HS-5 (cell line): Measurements from ENCODE around the gene MAST4.
"Not testable (repeated sequence)": the region's sequence is repeated elsewhere in the genome, so short reads cannot be mapped to it uniquely, and the experiment has no call there.

Experiments
- DNase-seq: peaks from one replicate; pipeline ENCODE4 v3.0.0-alpha.2; 2012; ENCODE audit warnings: low read depth

Gene MAST4

DNA sequence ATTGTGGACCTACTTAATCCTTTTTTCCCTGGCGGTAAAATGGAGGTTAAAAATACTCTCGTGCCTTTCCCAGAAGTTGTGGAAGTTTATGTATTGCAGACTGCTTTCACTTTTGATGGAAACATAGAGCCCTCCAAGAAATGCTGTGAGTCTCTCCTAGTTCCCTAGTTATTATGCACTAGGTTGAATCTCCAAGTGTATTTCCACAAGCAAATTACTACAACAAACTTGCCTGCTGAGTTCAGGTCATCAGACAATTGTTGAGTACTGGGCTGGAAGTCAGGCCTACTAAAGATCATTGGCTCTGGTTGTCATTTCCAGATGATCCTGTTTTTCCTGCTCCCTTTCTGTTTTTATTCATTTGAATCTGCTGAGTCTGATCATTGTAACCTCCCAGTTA lies 496.3 kb downstream of the MAST4 start:
- DNase-seq = no peak

DNA sequence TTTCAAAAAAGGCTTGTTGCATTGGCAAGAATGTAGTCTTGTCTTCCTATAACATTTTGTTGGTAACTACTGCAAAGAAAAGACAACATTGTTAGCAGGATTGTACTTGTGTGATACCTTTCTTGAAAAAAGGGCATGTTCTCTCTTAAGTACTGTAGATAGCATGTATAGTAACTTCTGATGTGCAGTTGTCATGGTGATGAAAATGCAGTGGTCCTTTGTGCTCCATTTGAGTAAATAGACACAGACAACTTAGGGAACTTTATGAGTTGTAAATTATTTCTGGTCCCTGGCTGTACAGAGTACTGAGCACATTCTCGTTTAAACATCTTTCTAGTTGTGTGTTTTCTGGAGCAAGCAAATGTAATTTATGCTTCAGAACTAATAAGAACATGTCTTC lies 497.1 kb downstream of the MAST4 start:
- DNase-seq = no peak

DNA sequence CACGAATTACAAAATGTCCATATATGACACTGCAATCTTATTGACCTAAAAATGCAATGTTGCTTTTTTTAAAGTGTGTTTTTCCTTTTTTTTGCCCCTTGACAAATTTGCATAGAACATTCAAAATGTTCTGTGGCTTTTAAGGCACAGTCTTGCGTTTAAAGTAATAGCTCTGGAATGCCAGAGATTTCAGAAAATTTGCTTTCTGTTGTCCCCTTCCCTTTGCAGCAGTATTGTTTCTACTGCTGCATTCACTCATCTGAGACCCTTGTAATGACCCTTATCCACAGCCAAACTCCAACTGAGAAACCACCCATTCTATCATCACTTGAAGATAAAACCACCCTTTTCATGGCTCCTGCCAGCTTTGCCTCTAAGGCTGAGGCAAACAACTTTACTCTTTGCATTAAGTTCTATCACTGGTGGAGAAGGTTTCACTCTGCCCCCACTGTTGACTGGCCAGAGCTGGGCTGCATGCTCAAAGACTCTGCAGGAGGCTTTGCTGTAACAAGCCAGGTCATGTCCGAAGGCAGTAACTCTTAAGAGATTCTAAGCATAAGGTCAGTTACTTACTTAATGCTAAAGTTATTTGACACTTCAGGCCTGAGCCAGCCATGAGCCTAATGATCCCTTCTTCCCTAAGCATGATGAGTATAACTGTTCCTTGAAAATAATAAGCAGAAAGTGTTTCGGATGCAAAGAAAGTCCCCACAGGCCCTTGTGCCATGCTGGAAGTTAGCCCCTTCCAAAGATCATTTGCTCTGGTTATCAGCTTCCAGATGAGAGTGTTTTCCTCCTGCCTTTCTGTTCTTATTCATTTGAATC lies 498.5 kb downstream of the MAST4 start:
- no peak for DNase-seq

DNA sequence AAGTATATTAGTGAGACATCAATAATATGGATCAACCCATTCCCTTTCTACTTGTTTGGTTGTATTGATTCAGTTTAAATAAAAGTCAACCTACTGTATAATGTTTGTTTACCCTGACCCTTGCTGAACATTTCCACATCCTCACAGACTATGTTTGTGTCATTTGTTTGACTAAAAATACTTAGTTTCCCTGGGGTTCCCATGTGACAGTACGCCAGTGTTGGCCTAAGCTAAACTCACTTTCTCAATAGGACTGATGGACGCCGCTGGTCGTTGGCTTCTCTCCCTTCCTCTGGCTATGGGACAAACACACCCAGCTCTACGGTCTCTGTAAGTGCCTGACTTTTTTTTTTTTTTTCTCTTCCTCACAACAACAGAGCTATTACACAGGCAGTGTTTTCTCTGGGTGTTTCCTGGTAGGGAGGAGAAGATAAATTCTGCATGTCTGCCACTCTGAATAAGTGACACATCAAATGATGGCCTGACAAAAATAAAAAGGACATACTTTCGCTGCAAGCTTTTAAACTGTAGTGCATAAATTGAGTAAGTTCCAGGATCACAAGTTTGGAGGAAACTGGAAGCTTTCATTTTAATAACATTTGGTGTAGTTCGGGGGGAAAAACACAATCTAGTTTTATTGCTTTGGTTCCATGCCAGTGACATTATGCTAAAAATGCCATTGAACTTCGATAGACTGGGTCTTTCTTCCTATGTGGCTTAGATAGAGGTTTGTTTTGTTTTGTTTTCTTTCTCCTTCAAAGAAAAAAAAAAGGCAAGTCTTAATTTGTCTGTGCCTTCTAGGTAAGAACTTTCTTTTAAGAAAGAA lies 499.4 kb downstream of the MAST4 start:
- DNase-seq = no peak

DNA sequence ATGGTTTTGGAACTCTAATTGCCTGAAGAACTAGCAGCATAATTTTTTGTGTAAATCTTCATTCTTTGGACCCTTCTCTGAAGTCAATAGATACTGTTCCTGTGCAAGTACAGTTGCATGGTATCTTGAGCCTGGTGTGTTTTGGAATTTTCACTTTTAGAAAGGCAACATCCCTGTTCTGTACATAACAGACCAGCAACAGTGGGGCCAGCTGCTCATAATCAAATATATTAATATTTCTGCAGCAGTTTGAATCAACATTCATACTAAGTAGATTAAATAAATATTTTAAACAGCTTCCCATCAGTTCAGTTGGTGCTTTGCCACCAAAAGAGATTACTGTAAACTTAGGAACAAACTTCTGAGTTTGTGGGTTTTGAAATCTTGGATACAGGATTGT lies 502.5 kb downstream of the MAST4 start:
- DNase-seq = no peak

DNA sequence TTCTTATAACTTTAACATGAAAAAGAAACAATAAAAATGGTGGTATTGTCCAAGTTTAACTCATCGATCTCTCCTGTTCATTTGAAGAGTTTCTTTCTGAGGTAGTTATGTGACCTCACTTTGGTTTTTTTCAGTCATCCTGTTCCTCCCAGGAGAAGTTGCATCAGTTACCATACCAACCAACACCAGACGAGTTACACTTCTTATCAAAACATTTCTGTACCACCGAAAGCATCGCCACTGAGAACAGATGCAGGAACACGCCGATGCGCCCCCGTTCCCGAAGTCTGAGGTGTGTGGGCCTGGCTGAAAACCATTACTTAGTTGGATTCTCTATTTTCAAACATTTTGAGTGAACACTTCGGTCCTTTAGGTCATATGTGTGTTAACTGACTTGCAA lies 504.1 kb downstream of the MAST4 start:
- DNase-seq = no peak

DNA sequence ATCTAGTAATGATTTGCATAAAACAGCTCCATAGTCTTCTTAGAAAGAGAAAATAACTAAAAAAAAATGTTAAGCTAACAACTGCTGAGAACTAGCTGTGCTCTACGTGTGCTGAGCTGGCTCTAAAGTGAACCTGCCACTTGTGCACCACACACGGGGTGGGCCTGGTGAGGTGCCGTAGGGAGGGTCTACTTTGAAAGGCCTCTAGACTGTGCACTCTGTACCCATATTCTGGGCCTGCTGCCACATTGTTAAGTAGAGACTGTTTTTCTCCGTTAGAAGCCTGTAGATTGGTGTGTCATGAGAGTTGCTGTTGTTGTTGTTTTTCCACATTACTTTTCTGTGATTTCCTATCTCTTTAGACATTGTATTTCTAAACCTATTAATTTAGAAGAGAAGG lies 506.5 kb downstream of the MAST4 start:
- DNase-seq = no peak

DNA sequence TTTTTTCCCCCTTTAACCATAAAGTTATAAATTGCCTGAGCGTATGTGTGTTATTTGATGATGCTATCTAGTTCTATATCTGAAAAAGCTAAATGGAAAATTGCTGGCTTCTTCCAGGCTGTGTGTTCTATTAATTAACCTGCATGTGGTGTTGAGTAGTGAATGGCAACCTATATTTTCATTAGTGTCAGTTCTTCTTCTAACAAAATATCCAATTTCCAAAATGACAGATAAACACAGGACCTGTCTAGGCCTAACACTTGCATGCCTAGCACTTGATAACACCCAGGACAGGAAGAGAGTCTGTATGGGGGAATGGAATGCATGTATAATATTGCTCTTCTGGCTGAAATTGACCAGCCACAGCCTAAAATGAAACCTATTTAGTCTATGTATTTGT lies 508.7 kb downstream of the MAST4 start:
- no peak for DNase-seq

DNA sequence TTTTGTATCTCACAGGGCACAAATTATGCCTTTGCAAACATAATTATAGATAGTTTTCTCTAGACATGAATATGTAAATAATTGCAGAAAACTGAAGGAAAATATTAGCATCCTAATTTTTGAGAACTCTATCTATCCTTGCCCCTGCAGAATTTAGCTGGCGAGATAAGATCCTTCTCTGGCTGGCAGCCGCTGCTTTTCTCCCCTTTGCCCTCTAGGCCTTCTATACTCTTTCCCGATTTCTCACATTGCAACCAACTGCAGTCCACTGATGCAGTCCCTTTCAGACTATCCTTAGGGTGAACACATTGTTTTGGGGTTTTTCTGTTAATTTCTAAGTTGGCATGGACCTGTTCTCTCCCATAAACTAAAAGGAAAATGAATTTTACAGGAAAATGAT lies 509.1 kb downstream of the MAST4 start:
- DNase-seq = no peak

DNA sequence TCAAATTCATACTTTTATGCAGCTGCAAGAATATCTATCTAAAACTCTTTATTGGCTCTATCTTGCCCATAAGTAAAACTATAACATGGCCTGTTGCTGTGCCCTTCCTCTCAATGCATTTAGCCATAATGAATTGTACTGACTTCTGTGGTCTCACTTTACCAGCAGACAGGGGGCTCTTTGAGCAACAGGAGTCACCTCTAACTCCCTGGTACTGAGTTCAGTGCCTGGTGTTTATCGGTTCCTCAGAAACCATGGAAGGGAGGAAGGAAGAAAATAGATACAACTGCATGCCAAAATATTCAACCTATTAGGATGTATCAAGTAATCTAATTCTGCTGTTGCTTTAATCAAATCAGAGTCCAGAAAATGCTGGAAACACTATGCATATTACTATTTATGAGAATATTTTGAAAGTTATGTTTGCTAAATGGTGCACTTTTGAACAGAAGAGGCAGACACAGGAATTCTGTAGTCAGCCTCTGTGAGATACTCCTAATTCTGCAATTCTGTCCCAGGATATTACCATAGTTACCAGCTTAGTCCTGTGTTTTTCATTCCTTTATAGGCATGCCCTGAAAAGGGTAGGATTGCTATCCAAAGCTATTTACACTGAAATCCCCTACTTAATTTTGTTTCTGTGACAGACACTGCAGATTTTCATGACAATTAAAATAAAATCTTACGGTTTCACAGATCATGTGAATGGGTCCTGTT lies 510.6 kb downstream of the MAST4 start:
- DNase-seq = no peak

DNA sequence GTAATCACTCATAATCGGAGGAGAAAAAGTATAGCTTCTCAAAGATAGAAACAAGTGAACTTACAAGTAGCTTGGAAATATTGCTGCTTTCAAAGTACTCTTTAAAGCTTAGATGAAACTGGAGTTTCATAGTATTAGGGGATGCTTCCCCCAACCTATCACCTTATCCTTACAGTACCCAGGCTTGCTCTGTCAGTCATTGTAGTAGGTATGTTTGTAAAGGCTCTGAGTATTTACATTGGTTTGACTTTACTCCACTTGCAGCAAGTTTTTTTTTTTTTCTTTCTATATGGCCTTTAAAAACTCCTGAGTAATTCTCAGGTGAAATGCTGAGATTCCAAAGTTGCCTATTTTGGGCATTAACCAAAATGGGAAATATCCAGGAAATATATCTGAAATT lies 515.6 kb downstream of the MAST4 start:
- no peak for DNase-seq

DNA sequence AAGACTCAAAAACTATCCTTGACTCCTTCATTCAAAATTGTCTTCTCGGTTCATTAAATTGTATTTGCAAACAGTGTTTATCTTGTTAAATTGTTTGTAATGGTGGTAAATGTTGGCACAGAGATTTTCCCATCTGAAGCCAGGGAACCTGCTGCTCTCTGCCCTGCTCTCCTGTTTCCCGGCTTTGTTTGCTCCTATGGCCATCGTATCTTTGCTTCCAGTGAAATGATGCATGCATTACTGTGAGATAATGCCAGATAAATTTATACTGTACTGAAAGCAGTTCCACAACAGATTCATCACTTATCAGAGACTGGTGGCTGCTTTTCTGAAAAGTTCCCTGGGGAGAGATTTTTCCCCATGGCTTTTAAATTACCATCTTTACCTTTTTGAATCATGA lies 519.1 kb downstream of the MAST4 start:
- no peak for DNase-seq

DNA sequence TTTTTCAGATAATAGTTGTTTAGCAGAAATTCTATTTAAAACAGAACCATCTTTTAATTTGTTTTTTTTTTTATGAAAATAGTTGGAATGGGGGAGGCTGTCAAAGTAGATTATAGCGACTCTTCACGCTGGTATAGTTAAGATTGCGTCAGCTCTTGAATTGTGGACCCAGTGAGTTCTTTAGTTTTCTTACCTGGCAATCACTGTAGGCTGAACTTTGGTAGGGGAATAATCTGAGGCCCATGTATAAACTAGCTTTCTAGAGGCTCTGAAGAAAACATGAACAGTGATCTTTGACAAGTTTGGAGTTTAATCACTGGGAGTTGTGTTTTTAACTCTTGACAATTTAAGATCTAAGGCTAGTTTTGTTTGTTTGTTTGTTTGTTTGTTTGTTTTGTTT lies 519.6 kb downstream of the MAST4 start:
- no peak for DNase-seq

DNA sequence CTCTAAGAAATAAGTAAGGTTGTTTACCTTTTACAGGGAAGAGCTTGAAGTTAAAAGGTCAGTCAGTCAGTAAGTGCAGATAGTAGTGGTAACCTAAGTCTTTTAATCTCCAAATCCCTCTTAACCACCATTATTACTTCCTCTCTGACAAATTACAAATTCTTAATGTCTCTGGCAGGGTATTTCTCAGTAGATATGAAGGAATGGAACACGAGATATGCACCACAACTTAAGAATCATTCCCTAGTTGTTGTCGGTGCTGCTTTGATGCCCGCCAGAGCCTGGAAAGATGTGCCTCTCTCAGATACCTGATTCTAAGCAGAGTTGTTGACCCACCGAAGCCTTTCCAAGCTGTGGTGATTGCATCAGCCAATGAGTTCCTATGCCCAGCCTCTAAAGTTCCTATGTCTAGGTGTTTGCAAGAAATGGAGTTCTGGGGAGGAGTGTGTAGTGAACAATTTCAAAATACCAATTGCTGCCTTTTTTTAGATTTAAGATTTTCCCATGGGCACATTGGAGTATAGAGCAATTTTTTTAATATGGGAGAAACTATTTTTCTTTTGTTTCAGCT lies 521.9 kb downstream of the MAST4 start:
- DNase-seq = no peak

DNA sequence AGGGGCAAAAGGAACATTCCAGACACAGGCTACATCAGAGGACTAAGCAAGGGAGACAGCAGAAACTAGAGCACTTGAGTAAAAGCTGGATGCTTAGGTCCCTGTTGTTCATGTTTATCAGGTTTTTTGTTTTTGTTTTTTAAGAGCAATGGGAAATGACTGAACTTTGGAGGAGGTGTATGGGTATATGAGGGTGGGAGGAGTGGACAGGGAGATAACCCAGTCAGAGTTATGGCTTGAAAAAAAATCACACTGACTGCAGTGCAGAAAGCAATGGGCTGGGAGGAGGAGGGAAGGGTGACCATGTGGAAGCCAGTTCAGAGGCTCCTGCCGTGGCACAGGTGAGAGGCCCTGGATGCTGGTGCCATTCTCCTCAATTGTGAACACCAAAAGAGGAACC lies 522.8 kb downstream of the MAST4 start:
- DNase-seq = no peak

DNA sequence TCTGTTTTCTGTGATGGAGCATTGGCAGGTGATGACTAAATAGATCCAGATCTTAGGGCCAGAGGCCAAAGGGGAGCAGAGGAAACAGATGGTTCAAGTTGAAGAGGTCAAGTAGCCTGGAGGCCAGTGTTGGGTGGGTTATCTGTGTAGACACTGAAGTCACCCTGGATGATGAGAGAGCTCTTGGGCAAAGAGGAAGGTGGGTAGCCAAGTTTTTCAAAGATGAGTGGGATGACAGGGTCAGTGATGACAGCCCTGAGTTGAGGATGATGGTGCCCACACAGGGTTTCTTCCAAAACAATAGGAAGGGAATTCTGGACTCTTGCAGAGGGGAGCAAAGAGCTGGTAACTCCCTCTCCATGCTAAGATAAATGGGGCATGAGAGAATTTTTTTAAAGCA lies 523.8 kb downstream of the MAST4 start:
- DNase-seq = no peak

DNA sequence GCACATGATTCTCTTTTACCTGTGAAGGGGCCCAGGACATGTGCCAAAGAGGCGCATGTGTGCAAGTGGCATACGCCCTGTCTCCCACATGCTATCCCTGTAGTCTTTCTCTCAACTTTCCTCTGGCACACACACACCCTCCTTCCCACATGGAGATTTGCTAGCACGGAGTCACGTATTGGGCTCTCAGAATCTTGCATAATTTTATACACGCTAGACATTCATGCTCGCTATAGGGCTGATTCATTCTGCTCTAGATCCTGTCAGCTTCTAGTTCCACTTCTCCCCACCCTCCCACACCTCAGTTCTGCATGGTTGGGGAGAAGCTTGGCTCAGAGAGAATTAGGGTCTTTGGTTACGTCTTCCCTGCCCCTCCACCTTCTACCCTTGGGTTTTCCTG lies 527.6 kb downstream of the MAST4 start:
- no peak for DNase-seq

DNA sequence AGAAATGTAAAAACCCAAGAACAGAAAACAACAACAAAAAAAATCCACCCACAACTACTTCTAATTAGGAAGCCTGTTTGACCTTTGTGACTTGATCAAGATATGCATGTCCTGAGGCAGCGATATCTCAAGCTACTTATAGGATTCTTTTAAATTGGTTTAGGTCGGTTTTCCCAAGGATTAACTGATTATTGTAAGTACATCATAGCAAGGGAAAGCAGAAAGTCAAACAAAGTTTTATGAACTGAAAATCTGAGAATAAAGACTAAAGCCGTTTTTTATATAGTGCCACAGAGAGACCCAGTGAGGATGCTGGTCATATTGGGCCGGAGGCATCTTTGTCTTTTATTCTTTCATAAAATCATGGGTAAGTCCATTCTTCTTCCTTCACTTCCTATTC lies 528.4 kb downstream of the MAST4 start:
- no peak for DNase-seq

DNA sequence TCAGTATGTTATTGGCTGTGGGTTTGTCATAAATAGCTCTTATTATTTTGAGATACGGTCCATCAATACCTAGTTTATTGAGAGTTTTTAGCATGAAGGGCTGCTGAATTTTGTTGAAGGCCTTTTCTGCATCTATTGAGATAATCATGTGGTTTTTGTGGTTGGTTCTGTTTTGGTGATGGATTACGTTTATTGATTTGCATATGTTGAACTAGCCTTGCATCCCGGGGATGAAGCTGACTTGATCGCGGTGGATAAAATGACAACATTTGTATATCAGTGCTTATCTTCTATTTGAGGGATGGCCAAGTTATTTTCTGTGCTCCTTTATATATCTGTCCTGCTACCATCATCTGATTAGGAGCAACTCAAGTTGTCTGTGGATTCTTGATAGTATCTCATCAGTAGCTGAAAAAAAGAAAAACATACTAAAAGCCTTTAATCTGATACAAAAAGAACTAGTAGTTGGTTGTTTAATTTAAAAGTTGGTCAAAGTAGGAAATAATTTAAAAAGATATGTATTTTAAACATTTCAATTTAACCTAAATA lies 531.2 kb downstream of the MAST4 start:
- DNase-seq = not testable (repeated sequence)

DNA sequence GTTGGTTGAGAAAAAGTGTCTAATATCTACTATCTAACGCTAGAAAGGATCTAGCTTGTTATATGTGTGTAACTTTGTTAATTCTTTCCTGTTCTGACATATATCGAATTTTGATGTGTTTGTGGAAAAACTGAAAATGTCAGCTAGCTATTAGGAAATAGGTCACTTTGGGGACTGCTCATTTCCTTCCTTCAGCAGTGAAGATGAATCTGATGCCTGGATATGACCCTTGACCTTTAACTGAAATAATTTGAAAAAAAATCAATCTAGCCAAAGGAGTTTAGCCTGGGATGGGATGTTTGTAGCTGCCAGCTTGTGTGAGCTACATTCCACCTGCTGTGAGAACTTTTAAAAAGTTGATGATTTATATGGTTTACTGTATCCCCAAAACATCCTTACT lies 533.6 kb downstream of the MAST4 start:
- DNase-seq = no peak

DNA sequence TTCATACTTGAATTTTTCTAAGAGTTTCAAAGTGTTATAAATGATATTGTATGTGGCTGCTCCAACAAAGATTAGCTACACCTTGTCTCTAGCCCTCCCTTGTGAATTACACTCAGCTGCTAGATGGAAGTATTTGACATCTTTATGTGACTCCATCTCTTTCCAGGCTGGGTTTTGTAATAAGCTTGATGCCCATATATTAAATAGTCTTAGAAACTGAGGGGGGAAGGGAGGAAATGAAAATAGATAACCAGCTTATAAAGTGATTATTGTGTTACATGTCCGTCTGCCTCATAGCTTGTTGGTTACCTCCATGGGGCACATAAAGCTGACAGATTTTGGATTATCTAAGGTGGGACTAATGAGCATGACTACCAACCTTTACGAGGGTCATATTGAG lies 537.0 kb downstream of the MAST4 start:
- no peak for DNase-seq

DNA sequence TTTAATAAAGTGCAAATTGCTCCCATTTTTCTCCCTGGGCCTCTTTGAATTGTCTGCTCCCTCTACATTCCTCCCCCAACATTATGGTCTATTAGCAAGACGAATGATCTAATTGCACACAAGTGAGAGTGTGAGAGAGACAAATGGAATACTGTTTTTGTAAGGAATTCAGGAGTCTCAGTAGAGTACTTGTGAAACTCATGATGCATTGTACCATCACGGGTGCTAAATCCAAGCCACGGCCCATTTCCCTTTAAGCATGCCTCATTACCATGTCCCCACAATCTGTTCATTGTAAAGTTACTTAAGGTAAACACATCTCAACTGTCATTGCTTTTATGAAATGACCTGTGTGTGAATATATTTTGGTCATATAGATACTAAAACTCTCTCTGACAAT lies 537.6 kb downstream of the MAST4 start:
- no peak for DNase-seq
